ENCODE data around the gene PPP2R3A. TPM values are rescaled to one million over a fixed set of nuclear protein-coding genes. Genes with fewer than 3 reads are reported as not detected.
A peak's percentile ranks its signal among the peaks of the same experiment; 100 is the strongest.

The PPP2R3A gene
- total RNA-seq, 1 donor from 2014 or later, result 16.5 TPM

GRCh38 chr3:135997554-135998320 is 32.2 kb downstream of the PPP2R3A start:
- no peaks in the 10 kb centered on the region for H3K9me3 Mint-ChIP-seq
- no peaks in the 10 kb centered on the region for H3K27me3 Mint-ChIP-seq
- H3K4me3 Mint-ChIP-seq, result no peak overlapping the region
- no peak for DNase-seq (ENCODE audit: extremely low spot score, unreplicated experiment)
- H3K27ac Mint-ChIP-seq, result no peak overlapping the region
- H3K36me3 Mint-ChIP-seq, result peaks cover 10% of the 10 kb centered on the region
- no peaks in the 10 kb centered on the region for H3K4me1 Mint-ChIP-seq (ENCODE audit: unreplicated experiment)
- TF ChIP-seq, protein P1, sequence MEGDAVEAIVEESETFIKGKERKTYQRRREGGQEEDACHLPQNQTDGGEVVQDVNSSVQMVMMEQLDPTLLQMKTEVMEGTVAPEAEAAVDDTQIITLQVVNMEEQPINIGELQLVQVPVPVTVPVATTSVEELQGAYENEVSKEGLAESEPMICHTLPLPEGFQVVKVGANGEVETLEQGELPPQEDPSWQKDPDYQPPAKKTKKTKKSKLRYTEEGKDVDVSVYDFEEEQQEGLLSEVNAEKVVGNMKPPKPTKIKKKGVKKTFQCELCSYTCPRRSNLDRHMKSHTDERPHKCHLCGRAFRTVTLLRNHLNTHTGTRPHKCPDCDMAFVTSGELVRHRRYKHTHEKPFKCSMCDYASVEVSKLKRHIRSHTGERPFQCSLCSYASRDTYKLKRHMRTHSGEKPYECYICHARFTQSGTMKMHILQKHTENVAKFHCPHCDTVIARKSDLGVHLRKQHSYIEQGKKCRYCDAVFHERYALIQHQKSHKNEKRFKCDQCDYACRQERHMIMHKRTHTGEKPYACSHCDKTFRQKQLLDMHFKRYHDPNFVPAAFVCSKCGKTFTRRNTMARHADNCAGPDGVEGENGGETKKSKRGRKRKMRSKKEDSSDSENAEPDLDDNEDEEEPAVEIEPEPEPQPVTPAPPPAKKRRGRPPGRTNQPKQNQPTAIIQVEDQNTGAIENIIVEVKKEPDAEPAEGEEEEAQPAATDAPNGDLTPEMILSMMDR (conservative IDR thresholded peaks at IDR 0.05), result no peak

- no peaks in the 10 kb centered on the region for H3K9me3 Mint-ChIP-seq
- no peak for DNase-seq (ENCODE audit: extremely low spot score, unreplicated experiment)
- H3K4me1 Mint-ChIP-seq (ENCODE audit: unreplicated experiment), result peaks cover 6% of the 10 kb centered on the region
- H3K4me3 Mint-ChIP-seq, result no peak overlapping the region
- H3K27ac Mint-ChIP-seq, result peak overlapping the region; percentile 67
- TF ChIP-seq, protein P1 (conservative IDR thresholded peaks at IDR 0.05), result no peak
- peaks cover 34% of the 10 kb centered on the region for H3K36me3 Mint-ChIP-seq
- H3K27me3 Mint-ChIP-seq, result no peaks in the 10 kb centered on the region
Observed at GRCh38 chr3:136008221-136008620, 42.7 kb downstream of the PPP2R3A start.

GRCh38 chr3:136008732-136009470 is 43.4 kb downstream of the PPP2R3A start:
- TF ChIP-seq, protein P1 (conservative IDR thresholded peaks at IDR 0.05), result no peak
- Mint-ChIP-seq H3K4me3 (no peak overlapping the region), H3K4me1 (ENCODE audit: unreplicated experiment) (peaks cover 6% of the 10 kb centered on the region), H3K36me3 (peaks cover 29% of the 10 kb centered on the region), H3K27ac (peak overlapping the region; percentile 67), H3K9me3 (no peaks in the 10 kb centered on the region), H3K27me3 (no peaks in the 10 kb centered on the region)
- DNase-seq (ENCODE audit: extremely low spot score, unreplicated experiment), result no peak

GRCh38 chr3:136018876-136019275 is 53.3 kb downstream of the PPP2R3A start:
- Mint-ChIP-seq H3K4me3 (no peak overlapping the region), H3K9me3 (peaks cover 6% of the 10 kb centered on the region), H3K36me3 (no peaks in the 10 kb centered on the region), H3K4me1 (ENCODE audit: unreplicated experiment) (peaks cover 9% of the 10 kb centered on the region), H3K27ac (no peak overlapping the region), H3K27me3 (no peaks in the 10 kb centered on the region)
- TF ChIP-seq, protein P1 (conservative IDR thresholded peaks at IDR 0.05), result no peak
- no peak for DNase-seq (ENCODE audit: extremely low spot score, unreplicated experiment)

DNA sequence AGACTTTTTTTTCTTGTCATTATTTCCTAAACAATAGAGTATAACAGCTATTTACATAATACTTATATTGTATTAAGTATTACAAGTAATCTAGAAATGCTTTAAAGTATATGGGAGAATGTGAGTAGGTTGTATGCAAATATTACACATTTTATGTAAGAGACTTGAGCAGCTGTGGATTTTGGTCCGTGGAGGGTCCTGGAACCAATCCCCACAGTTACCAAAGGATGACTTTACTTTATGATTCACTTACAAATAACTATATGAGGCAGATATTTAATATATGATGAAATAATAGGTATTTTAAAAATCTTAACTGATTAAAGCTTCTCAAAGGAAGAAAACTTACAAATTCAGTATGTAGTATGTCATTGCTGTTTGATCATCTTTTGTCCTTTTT is 56.3 kb downstream of the PPP2R3A start:
- TF ChIP-seq, protein P1 (conservative IDR thresholded peaks at IDR 0.05), result no peak
- H3K4me3 Mint-ChIP-seq, result no peak overlapping the region
- H3K27me3 Mint-ChIP-seq, result no peaks in the 10 kb centered on the region
- DNase-seq (ENCODE audit: extremely low spot score, unreplicated experiment), result no peak
- peaks cover under 1% of the 10 kb centered on the region for H3K36me3 Mint-ChIP-seq
- H3K27ac Mint-ChIP-seq, result no peak overlapping the region
- H3K4me1 Mint-ChIP-seq (ENCODE audit: unreplicated experiment), result peaks cover 9% of the 10 kb centered on the region
- peaks cover 2% of the 10 kb centered on the region for H3K9me3 Mint-ChIP-seq

Data from type B pancreatic cell (in vitro differentiated cells).